ENCODE data around the gene CCDC194.

DNA sequence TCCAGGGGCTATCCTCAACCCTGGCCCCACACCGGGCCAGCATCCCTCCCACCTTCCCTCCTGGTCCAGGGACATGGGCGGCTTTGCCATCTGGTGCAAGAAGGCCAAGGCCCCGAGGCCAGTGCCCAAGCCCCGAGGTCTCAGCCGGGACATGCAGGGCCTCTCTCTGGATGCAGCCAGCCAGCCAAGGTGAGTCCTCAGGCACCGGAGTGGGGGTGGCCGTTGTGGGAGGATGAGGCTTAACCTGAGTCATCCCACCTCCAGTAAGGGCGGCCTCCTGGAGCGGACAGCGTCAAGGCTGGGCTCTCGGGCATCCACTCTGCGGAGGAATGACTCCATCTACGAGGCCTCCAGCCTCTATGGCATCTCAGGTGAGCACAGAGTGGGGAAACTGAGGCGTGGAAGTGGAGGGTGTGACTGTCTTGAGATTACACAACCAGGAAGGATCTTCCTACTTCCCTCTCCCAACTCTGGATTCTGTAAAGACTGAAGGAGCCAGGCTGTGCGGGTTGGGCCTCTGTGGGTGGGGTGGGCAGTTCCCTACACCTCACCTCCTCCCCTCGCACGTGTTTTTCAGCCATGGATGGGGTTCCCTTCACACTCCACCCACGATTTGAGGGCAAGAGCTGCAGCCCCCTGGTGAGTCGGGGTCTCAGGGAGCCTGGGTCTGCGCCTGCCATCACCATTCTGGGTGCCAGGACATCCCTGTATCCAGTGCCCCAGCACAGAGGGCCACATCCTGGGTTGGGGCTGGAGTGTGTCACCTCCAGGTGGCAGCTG, 29.6 kb upstream of the CCDC194 start:
- TF ChIP-seq HDGF (IDR thresholded peaks at IDR 0.05; ENCODE audit: borderline replicate concordance) (no peak), TARDBP (IDR thresholded peaks at IDR 0.05) (no peak), SUZ12 (IDR thresholded peaks at IDR 0.05) (no peak), SP1 (IDR thresholded peaks at IDR 0.05) (no peak), ELF4 (IDR thresholded peaks at IDR 0.05) (no peak), BHLHE40 (IDR thresholded peaks at IDR 0.05; ENCODE audit: borderline replicate concordance) (no peak), FOXM1 (IDR thresholded peaks at IDR 0.05; ENCODE audit: borderline replicate concordance) (no peak), CTBP1 (IDR thresholded peaks at IDR 0.05; ENCODE audit: borderline replicate concordance) (no peak), ARNT (IDR thresholded peaks at IDR 0.05) (no peak), LEF1 (IDR thresholded peaks at IDR 0.05; ENCODE audit: borderline replicate concordance) (no peak), NFRKB (IDR thresholded peaks at IDR 0.05) (no peak), FOXA1 (IDR thresholded peaks at IDR 0.05) (no peak)
- TF ChIP-seq, protein P1, sequence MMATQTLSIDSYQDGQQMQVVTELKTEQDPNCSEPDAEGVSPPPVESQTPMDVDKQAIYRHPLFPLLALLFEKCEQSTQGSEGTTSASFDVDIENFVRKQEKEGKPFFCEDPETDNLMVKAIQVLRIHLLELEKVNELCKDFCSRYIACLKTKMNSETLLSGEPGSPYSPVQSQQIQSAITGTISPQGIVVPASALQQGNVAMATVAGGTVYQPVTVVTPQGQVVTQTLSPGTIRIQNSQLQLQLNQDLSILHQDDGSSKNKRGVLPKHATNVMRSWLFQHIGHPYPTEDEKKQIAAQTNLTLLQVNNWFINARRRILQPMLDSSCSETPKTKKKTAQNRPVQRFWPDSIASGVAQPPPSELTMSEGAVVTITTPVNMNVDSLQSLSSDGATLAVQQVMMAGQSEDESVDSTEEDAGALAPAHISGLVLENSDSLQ (IDR thresholded peaks at IDR 0.05) = no peak
